GM04504 (cell line): ENCODE results near the gene TMEM167A.
"Not testable (repeated sequence)": the region's sequence is repeated elsewhere in the genome, so short reads cannot be mapped to it uniquely, and the experiment has no call there.

Source experiments
- DNase-seq: peaks from one replicate; pipeline ENCODE4 v3.0.0-alpha.2; 2012; ENCODE audit warnings: low read depth

The TMEM167A gene

GRCh38 chr5:83090169-83090568 is 13.0 kb upstream of the TMEM167A start:
- no peak for DNase-seq

DNA sequence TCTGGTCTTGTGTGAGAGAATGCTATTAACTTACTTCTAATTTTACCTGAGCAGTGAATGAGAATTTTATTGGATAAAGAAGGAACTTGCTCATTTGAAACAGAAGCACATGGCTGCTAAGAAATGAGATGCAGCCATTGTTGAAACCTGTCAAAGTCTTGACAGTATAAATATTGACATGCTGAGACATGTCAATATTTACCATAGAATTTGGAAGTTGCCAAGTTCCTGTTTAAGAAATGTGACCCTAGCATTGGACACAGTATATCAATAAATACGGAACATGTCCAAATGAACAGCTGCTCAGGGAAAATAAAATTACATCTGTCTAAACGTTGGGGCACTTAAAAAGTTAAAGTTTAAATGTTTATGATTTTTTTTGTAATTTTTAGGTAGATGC is 7.9 kb upstream of the TMEM167A start:
- no peak for DNase-seq

GRCh38 chr5:83084336-83084735 is 7.1 kb upstream of the TMEM167A start:
- DNase-seq = no peak

DNA sequence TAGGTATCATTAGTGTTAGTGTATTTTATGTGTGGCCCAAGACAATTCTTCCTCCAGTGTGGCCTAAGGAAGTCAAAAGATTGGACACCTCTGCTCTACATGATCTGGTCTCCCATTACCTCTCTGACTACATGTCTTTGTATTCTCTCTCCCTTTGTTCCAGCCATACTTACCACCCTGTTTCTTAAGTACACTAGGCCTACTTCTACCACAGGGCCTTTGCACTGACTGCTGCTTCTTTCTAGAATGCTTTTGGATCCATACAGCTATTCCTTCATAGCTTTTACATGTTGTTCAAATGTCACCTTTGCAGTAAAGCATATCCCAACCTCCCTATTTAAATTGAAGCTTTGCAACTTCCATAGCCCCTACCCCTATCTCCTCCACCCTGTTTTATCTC is 5.6 kb upstream of the TMEM167A start:
- no peak for DNase-seq

GRCh38 chr5:83077662-83078261 is 568 bp upstream of the TMEM167A start:
- DNase-seq = no peak

DNA sequence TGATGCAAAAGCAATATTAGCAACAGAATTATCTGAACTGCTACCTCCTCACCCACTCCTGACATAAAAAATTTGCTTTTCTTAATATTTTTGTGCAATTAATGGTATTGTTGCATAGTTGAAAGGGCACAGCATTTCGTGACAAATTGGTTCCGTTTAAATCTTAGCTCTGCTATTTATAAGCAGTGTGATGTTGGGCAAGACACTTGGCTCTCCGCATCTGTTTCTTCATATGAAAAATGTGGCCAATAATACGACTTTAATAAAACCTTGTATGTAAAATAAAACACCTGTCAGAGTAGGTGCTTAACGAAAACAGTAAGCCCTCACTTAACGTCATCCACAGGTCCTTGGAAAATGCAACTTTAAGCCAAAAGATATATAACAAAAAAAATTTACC is 4.2 kb downstream of the TMEM167A start:
- DNase-seq = no peak

DNA sequence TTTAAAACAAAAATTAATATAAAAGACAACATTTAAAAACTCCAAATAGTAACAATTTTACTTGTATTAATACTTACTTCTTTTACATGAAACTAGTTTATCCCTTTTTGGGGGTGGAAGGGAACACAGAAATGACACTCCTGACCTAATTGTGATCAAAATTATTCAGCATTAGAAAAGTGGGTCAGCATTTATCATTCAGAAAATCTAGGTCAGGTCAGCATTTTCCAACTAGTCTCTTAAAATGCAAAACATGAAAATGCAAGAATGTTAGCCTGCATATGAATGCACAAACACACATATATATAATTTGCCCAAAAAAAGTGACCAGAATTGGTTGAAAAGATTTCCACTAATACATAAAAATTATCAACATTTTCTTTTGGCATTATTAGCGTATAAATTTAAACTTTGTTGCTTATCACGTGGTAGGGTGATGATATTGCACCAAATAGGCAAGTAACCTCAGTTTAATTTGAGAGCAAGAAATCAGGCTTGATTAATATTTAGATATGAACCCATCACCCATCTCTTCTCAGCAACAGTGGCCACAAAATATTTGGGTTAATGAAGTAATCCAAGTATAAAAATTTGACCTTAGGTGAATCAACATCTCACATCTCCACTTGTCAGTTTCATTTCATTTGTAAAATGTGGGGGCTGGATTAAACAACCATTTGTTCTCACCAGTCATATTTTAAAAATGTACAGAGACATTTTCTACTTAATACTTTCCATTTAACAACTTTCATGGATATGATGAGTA is 5.7 kb downstream of the TMEM167A start:
- DNase-seq = no peak

GRCh38 chr5:83069096-83069799 is 7.9 kb downstream of the TMEM167A start:
- no peak for DNase-seq

DNA sequence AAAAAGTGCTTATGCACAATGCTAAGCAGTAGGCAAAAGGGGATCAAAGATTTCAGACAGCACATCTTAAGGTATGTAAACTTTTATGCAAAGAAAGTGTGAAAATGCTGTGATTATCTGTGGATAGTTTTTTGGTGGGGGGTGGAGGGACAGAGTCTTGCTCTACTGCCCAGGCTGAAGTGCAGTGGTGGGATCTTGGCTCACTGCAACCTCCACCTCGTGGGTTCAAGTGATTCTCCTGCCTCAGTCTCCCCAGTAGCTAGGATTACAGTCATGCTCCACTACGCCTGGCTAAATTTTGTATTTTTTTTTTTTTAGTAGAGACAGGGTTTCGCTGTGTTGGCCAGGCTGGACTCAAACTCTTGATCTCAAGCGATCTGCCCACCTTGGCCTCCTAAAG is 9.8 kb downstream of the TMEM167A start:
- not testable (repeated sequence) for DNase-seq

DNA sequence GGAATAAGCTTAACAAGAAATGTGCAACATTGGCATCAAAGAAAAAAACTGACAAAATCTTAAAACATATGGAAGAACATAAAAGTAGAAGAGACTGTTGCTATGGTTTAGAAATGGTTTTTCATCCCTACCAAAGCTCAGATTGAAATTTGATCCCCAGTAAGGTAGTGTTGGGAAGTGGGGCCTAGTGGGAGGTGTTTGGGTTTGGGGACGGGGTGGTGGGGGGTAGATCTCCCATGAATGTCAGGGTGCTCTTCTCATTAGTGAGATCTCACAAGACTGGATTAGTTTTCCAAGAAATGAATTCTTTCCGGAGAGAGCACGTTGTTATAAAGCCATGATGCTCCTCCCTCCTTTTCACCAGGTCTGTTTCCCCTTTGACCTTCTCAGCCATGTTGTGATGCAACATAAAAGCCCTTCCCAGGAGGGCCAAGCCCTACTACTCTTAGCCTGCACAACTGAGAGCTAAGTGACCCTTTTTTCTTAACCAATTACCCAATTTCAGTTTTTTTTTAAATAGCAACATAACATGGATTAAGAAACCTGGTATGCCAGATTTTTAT is 10.6 kb downstream of the TMEM167A start:
- DNase-seq = no peak

DNA sequence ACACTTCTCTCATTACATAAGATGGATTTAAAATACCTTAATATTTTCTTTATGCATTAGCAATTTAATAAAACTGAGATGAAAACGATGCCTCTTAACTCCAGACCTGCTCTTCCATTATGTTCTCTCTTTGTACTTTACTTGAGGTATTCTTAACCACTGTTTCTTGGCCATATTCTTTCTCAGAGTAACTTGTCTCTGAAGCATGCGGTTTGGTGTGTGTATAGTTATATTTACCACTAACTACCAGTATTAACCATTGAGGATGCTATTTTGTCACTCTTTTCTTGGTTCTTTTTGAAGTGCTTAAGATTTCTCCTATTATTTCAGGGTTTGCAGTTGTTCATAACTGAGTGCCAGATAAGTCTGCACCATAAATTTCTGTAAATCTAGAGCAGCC is 17.9 kb downstream of the TMEM167A start:
- no peak for DNase-seq

GRCh38 chr5:83058726-83059125 is 18.5 kb downstream of the TMEM167A start:
- DNase-seq = no peak

- DNase-seq = no peak
Observed at GRCh38 chr5:83055166-83055565, 22.0 kb downstream of the TMEM167A start.

DNA sequence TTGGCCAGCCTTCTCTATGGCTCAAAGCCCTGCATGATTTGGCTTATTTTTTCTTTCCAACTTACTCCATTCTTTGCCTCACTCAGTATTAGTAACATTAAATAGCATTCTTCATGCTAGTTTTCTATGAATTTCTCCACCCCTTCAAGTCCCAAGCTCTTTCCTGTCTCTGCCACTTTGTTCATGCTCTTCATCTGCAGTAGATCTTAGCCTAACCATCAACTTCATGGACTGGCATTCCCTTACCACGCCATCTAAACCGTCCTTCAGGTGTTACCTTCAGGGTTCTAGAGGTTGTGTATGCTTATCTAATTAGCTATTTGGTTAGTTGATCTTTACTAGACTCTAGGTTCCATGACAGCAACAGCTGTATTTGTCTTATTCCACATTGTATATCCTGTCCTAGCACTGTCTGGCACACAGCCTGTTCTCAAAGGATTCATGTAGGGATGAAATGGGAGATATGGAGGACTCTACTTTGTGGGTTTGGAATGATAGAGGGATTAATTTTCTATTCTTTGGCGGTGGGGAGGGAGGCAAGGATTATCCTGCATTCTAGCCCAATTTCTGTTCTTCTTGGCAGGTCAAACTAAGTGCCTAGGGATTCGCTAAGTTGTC is 26.4 kb downstream of the TMEM167A start:
- DNase-seq = no peak

DNA sequence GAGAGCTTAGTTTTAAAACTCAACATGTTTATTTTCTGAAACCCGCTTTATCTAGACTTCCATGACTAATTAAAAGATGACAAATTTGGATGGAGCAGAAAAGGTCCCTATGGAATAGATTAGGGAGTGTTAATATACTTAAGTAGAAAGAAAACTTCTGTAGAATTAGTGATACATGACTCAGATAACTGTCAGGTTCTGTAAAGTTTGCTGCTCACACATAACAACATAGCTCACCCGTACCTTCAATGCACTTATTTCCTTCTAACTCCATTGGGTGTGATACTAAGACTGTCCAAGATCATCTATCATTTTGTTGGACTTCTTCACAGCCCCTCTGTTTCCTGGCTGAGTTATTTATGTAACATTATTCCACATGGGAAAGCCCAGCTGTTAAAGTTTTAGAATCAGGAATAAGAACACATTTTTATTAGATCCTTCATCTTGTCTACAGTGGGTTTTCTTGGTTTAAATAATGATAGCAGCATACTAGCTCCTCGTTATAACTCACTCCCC is 27.8 kb downstream of the TMEM167A start:
- no peak for DNase-seq

DNA sequence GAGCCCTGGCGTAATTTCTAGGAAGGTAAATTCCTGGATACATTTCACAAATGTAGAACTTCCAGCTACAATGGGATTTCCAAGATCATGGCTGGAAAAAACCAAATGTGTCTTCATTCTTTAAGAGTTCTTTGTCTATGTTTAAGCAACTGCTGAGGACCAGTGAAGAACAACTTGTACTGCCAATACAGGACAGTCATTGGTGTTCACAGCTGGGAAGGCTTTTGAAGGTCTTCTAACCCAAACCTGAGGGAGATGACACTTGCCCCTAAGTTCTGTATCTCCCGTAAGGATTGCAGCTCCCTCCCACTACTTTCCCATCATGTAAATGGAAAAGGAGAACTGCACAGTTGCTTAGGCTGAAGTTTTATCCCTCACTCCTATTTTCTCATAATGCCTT is 28.4 kb downstream of the TMEM167A start:
- DNase-seq = no peak

DNA sequence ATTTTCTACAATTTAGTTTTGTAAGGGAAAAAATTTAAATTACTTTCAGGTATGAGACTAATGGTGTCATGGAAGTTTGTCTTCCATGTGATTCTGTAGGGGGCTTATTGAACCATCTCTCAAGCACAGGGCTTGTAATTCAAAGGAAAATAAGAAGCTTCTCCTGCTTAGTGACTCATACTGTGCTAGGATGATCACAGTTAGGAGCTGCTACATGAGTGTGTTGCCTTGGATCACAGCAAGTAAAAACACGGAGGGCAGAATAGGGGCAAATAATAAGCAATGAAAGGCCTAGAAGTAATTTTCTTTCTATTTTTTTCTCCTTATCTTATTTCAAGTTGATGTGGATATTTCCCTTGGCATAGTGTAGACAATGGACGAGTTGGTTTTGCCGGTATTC is 28.9 kb downstream of the TMEM167A start:
- no peak for DNase-seq

DNA sequence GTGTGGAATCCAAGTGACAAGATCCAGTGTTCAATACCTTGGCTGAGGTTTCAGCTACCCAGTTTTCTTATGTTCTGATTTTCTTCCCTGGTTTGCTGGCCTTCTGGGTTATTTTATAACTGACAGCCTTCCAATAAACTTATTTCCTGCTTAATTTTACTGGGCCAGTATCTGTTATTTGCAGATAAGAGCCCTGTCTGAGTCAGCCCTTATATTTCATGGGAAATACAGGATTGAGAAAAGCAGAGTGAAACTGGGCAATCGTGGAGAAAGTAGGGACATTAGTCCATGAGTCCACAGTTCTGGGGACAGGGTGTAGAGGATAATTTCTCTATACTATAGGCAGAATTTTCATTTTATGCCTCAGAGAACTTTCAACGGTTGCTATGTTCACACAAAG is 32.3 kb downstream of the TMEM167A start:
- no peak for DNase-seq

GRCh38 chr5:83042507-83042906 is 34.7 kb downstream of the TMEM167A start:
- DNase-seq = no peak

DNA sequence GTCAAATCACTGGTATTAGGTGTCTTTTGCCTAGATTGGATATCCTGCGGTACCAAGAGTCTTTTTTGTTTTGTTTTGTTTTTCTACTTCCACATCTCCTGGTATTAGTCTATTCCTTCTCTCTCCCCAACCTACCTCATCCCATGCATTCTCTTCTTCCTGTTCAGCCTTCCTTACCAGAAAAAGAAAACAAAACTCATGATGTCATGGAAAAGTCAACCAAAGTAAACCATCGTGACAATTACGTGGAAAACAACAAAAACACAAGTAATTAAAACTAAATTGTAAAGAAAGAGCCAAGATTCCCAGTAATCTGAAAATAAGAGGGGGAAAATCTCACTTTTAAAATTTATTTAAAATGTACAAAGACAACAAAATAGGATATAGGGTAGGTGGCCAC is 38.3 kb downstream of the TMEM167A start:
- no peak for DNase-seq

DNA sequence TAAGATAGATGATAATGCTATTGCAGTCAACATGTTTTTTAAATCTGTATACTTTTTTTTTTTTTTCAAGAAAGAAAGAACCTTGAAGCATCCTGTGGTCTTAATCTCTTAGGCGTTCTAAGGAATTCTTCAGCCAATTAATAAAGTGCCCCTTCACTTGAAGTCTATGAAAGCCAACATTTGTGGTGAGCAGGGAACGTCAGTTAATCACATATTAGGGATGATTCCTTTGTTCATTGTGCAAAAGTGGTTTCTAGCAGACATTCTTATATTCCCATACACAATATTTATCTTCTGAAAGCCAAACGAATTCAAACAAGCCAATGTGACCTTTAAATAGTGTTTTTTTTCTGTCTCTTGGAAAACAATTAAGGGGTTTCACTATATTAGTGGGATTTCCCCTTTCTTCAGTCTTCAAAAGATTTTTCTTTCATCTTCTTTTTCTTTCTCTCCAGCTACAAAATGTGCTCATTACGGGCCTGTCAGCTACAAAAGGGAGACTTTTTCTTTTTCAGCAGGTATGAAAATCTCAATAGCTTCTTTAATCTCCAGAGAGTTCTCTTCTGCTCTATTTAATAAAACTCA is 40.1 kb downstream of the TMEM167A start:
- DNase-seq = no peak
